H1 (cell line): ENCODE data around the gene LPP. TPM values are rescaled to one million over a fixed set of nuclear protein-coding genes. Genes with fewer than 3 reads are reported as not detected.

Experiments used
- CTBP2 ChIP-seq: IDR thresholded peaks from 2 replicates; pipeline ENCODE4 v1.7.0; 2011; ENCODE audit warnings: borderline replicate concordance, mild to moderate bottlenecking, moderate library complexity, mixed read lengths, low read length; ENCODE audit not compliant: insufficient read depth, insufficient read length
- HDAC6 ChIP-seq: IDR thresholded peaks from one replicate; pipeline ENCODE4 v1.7.1; 2012; ENCODE audit warnings: low read depth, mild to moderate bottlenecking, inconsistent platforms, low read length, moderate library complexity
- RNF2 ChIP-seq: fragments of 200-900, 300-1000 bp; sonication (generic); IDR thresholded peaks from 2 replicates; pipeline ENCODE4 v1.7.1; 2016; ENCODE audit warnings: borderline replicate concordance, low read depth, mild to moderate bottlenecking, antibody characterized with exemption, low read length; ENCODE audit not compliant: poor library complexity, severe bottlenecking; ENCODE audit errors: missing control alignments
- polyA plus RNA-seq, 7 experiments: library from polyadenylated mRNA; depleted of rRNA in 3 of 7; stranded (reverse) in 5 of 7; unstranded in 2 of 7; fragments of >200 nt in 5 of 7; fragments of 200-250 nt in 2 of 7; gene quantifications; 1 replicate in 5 of 7; 2 replicates in 1 of 7; 4 replicates in 1 of 7; pipeline versions ENCODE4 v1.2.1 to v1.2.3, GENCODE V29; 2011 to 2013; ENCODE audit warnings: missing spikeins in 2 of 7, mixed read lengths in 2 of 7
- total RNA-seq: library from RNA; stranded (reverse); fragmentation: NEBNext Ultra II Directional; extraction: Animal tissue kit (Norgen Biotek cat#: 25700); gene quantifications from 2 replicates; pipeline ENCODE4 v1.2.1, GENCODE V29; 2021

The LPP gene
- total and polyA plus RNA-seq, 2 of the 8 experiments (the other 6 are each of a cell fraction or from before 2014, with no cell fraction given) = 10.0 to 53.3 TPM

DNA sequence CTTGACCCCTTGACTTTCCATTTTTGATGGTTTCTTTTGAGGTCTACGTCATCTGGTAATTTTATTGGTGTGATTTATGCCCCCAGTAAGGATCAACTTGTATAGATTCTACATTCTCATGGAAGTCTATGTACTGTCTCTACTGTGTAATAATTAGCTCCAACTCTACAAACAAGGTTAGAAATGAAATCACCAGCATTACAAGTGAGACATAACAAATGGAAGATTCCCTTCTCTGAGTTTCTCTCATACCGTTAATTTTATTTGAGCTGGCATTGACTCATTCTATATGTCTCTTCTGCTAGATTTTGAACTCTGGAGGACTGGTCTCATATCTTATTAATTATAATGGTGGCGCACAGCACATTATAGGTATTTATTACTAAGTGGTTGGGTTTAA lies 138.9 kb downstream of the LPP start (continued):
- no peak for TF ChIP-seq RNF2
- TF ChIP-seq HDAC6 = no peak
- TF ChIP-seq CTBP2 = no peak
